OCI-M2 (cell line): ENCODE measurements around the gene DZANK1.
"Not testable (repeated sequence)": the region's sequence is repeated elsewhere in the genome, so short reads cannot be mapped to it uniquely, and the experiment has no call there.

Experiments used
- DNase-seq: peaks from one replicate; lab custom pipeline; 2025; ENCODE audit not compliant: unreplicated experiment; lab: John Stamatoyannopoulos, UW

The DZANK1 gene

DNA sequence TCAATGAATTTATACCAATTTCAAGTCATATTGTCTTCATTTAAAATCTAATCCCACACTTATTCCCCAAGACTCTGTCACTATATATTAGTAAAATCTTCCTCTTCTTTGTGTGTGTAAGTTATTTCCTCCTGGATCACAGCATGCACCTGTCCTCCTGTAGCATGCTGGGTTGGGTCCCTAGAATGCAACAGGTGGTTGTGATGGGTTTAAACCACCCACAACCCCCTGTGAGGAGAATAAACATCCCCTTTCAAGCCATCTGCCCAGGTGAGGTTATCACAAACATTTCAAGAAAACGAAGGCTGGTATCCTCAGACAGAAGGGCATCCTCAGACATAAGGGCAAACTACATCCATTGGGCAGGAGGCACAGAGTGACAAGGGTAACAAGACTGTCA, 26.4 kb downstream of the DZANK1 start:
- DNase-seq: no peak

DNA sequence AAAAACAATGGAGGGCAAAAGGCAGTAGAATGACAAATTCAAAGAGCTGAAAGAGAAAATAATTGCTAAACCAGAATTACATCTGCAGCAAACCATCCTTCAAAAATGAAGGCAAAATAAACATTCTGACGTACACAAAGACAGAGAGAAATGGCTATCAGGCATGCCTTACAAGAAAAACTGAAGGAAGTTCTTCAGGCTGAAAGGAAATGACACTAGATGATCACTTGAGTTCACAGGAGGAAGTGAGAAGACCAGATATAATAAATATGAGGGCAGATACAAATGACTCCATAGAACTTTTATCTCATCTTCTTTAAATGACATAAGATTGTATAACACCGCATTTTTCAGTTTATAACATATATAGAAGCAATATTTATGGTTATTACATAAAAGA, 30.0 kb downstream of the DZANK1 start:
- DNase-seq: no peak

DNA sequence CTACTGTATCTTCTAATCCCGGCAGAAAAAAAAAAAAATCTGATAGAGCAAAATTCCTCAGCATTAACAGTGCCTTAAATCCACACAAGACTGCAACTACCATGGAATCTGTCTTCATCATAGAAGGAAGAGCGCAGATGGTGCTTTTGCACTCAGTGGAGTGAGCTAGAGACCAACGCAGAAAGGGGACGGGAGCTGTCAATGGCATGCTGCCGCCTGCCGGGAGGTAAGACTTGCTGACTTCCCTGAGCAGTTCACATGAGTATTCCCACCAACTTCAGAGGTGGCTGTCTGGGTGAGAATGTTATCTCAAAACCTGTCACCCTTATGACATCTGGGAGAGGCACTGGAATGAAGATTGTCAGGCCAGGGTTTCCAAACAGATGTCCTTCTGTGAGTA, 35.6 kb downstream of the DZANK1 start:
- no peak for DNase-seq

DNA sequence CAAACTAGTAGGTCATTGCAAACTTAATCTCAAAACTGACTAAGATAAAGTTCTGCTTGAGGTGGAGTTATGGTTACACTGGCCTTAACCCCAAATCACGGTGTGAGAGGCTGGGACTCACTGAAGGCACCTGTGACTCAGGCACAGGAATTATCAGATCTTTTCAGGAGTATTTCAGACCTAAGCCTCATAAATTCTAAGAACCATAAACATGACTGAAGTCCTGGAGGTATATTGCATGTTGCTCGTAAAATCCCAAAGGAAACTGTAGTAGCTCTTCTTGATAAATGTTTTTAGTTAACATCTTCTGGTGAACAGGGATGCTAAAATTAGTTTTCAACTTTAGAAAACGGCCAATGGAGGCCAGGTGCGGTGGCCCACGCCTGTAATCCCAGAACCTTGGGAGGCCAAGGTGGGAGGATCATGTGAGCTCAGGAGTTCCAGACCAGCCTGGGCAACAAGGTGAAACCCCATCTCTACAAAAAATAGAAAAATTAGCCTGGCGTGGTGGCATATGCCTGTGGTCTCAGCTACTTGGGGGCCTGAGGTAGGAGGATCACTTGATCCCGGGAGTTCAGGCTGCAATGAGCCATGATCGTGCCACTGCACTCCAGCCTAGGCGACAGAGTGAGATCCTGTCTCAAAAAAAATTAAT, 36.5 kb downstream of the DZANK1 start:
- no peak for DNase-seq

DNA sequence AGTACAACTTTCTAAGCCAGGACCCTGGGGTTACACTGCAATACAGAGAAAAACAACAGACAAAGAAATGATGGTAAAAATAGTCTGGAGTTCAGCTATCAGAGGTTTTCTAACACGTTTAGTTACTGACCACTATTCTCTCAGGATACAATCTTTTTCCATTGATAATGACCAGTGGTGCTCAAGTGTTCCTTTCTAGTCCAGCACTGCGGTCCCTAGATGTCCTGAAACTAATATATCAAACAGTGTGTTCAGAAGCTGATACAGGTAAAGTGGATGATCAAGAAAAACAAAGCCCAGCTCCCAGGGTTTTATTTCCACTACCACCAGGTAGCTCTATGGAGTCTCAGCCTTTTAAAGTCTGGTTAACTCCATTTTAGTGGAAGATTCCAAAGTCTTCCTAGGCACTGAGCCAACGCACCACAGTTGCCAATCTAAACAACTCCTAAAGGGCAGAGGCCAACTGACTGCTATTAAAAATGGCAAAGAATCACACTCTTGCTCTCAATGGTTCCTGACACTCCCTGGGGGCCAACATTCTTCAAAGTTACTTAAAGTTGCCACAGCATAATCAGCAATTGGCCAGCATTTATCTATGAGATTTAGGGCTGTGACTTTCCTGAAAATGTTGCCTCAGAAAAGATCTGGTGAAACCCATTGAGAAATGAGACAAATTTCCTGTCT, 38.2 kb downstream of the DZANK1 start:
- no peak for DNase-seq

DNA sequence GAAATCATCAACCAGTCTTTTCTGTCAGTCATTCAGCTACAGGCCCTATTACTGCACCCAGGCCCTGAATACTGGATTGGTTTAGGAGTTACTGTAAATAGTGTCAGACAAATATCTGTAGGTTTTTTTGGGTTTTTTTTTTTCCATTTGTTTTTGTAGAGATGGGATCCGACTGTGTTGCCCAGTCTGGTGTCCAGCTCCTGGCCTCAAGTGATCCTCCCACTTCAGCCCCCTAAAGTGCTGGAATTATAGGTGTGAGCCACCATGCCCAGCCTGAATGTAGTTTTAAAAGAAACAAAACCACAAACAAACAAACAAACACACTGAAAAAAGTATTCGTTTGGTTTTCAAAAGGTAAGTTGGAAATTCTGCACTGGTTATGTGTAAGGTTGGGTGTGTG, 39.6 kb downstream of the DZANK1 start:
- no peak for DNase-seq

DNA sequence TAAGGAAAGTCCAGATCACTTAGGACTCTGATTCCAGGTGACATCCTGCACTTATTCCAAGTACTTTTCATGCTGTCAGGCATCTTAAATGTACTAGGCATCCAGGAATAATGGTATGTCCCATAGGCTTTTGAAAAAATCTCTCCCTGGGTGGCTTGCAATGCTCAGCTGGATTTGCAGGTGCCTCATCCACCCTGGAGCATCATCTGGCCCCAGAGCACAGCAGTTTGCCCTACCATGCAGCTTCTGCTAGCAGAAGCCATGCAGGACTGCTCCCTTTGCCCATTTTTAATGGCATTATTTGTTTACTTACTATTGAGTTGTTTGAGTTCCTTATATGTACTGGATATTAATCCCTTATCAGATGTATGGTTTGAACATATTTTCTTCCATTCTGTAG, 45.2 kb downstream of the DZANK1 start:
- DNase-seq: no peak

DNA sequence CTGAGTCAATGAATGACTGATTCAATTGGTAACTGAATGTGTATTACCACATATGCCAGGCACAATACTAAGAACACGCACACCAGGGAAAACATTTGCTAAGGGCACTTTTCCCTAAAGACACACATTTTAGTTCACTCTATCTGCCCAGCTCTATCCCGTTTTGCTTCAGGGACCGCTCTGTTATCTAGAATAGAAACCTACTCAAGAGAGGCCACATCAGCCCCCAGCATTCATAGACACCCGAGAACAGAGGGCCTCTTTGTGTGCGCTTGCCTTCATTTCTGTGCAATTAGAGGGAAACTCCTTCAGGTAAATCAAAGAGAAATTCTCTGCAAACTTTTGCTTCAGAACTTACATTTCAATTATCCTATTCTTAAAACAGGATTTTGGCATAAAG, 50.3 kb downstream of the DZANK1 start:
- no peak for DNase-seq

DNA sequence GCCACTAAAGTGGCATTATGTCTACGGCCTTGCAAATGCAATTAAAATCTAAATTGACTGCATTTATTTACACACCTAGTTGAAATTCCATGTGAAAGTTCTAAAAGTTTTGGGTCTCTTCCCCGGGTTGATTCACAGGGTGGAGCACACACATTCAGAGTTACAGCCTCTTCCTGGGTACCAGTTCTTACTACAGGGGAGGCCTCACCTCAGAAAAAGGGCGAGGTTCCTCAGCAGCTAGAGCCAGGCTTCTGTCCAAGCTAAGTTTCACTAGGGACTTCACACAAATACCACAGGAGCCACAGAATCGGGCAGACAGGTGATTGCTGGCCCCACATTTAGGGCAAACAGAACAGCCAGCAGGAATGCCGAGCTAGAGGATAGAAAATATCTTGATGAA, 52.7 kb downstream of the DZANK1 start:
- no peak for DNase-seq

DNA sequence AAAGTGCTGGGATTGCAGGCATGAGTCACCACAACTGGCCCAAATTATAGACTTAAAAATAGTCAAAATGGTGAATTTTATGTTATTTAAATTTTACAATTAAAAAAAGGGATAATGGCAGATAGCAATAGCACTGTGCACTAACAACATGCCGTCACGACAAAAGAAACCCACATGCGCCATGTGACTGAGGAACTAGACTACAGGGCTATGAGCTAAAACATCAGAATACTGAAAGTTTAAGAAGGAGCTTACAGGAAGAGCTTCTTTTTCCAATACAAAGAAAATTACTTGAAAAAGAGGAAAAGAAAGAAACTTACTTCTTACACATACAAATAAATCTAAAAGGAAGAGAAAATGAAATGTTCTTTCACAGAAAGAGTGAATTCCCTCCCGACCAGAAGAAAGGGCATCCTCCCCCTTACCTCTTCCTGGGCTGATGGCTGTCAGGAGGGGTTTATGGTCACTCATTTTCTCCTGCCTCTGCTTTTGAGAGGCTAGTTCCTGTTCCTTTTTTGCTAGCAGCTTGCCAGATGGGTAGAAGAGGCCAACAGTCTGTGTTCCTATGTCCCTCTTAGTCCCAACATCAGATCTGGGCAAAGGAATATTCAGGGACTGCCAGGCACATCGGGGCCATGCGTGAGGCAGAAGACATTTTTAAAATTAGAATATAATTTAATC, 54.5 kb downstream of the DZANK1 start:
- DNase-seq: no peak

DNA sequence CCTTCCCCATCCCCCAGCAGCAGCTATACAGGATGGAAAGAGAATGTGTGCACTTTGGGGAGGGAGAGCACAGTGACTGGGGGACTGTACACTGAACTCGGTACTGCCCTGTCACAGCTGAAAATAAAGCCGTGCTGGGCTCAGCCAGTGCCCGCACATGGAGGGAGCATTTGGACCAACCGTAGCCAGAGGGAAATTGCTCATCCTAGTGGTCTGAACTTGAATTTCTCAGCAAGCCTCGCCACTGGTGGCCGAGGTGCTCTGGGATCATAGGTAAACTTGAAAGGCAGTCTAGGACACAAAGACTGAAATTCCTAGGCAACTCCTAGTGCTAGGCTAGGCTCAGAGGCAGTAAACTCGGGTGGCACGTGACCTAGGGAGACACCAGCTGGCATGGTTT, 61.0 kb downstream of the DZANK1 start:
- DNase-seq: no peak

DNA sequence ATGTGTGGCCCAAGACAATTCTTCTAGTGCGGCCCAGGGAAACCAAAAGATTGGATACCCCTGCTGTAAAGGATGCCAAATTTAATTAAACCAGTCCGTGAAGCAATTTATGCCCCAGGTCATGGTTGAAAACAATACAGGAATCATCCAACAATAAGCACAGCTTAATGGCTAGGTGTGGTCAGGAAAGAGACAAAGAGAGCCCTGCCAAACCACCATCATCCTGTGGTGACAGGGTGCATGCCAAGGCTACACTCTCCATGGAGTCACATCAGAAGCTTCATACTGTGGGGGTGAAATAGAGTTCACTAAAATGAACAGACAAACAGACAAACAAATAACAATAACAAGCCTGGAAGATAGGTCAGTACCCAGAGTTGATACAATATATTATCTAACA, 62.7 kb downstream of the DZANK1 start:
- DNase-seq: no peak

DNA sequence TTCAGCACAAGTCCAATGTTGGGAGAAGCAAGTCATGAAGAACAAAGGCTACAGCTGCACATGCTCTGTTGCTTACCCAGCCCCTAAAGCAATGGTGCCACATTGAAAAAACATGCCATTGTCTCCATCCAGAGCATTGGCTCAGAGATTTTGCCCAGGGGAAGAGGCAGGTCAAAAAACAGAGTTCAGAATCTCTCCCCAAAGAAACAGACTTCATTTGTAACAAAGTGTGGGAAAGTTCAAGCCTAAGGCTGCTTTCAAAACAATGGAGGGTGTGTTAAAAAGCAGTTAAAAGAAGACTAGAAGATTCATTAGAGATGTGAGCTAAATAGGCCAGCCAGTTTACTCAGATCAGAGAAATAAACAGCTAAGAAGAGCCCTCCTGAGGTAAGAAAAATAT, 63.6 kb downstream of the DZANK1 start:
- DNase-seq: no peak

DNA sequence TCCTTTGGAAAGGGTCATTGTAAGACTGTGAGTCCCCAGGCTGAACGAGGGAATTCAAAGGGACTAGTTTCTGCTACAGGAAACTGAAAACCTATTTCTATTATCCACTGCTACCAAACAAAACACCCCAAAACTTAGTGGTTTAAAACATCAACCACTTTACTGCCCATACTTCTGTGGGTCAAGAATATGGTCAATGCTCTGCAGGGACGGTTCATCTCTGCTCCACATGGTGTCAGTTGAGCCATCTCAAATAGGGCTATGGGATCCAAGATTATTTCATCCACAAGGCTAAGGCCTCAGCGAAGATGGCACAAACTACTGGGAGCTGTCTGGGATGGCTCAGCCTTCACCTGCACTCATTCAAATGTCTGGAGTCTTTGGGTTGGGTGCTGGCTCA, 65.5 kb downstream of the DZANK1 start:
- no peak for DNase-seq

DNA sequence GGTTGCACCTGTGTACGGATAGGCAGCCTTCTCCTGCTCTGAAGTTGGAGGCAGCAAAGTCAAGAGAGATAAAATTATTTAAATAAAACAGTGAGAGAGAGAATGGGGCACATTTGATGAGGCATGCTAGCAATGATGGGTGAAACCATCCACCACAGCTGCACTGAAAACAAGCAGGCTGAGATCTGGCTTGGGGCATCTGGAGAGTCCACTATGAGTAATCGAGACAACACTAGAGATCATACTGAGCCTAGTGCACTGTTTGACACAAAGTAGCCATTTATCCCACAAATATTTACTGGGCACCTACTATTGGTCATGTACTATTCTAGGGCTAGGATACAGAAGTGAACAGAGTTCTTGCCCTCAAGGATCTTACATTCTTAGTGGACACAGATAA, 66.4 kb downstream of the DZANK1 start:
- no peak for DNase-seq

DNA sequence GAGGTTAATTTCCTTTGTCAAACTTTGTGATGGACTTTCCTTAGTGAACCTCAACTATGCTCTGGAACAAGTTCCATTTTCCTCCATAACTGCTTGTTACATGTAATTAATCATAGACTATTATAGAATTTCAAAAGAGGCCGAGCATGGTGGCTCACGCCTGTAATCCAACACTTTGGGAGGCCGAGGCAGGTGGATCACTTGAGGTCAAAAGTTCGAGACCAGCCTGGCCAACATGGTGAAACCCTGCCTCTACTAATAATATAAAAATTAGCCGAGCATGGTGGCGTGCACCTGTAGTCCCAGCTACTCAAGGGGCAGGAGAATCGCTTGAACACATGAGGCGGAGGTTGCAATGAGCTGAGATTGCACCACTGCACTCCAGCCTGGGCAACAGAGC, 68.1 kb downstream of the DZANK1 start:
- DNase-seq: not testable (repeated sequence)

DNA sequence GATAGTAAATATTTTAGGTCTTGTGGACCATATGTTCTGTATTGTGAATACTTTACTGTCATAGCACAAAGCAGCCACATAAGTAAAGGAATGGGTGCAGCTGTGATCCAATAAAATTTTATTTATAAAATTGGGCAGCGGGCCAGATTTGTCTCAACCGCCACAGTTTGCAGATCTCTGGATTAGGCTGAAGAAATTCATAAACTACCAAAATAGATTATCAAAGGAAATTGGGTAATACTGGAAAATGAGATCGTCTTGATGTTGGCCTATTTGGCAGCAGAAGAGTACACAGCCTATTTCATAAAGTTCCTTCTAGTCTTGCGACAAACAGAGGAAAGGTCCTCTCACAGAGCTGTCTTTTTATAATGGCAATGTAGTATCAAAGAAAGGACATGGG, 69.8 kb downstream of the DZANK1 start:
- DNase-seq: no peak

DNA sequence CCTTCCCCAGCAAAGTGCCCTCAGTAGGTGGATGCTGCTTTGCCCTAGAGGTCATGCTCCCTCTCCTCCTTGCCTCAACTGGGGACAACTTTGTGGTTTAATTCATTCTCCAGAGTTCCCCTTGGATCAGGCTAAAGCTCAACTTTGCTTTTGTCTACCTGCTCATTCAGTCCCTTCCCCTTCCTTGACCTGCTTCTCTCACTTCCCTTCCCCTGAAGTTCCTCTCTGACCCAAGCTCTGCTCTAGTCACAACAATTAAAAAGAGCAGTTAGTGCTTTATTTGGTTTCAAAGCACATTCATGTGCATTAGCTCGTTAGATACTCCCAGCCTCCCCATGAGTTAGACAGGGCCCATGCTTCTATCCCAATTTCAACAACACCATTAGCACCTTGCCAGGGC, 71.3 kb downstream of the DZANK1 start:
- DNase-seq: no peak

DNA sequence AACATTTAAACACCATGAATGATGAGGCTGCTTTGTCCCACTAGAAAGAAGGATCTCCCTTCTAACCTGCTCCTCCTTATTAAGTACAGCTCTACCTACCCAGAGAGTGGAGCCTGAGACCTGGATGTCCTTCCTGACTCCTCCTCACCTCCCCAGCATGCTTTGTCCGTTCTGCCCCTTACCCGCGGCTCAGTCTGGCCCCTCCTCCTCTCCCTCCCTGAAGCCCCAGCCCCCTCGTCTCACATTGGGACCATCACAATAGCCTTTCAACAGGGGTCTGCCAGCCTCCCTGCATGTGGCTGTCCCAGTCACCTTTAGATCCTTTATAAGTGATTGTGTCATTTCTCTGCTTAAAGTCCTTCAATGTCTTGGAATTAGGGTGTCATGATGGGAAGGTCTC, 72.5 kb downstream of the DZANK1 start:
- no peak for DNase-seq

DNA sequence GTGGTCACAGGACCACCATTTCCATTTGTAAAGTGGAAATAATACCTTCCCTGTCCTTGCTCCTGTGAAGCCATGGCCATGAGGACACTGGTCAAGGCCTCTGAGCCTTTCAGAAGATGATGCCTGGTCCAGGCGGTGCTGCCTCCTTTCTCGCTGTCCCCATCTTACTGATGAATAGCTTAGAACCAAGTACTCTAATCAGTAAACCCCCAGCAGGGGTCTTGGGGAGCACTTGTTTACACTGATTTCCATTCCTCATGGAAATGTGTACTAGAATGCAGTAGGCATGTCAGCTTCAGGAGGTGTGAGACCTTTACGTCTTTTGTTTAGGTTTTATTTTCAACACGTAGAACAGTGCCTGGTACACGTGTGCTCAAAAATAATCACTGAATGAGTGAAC, 75.1 kb downstream of the DZANK1 start:
- no peak for DNase-seq

DNA sequence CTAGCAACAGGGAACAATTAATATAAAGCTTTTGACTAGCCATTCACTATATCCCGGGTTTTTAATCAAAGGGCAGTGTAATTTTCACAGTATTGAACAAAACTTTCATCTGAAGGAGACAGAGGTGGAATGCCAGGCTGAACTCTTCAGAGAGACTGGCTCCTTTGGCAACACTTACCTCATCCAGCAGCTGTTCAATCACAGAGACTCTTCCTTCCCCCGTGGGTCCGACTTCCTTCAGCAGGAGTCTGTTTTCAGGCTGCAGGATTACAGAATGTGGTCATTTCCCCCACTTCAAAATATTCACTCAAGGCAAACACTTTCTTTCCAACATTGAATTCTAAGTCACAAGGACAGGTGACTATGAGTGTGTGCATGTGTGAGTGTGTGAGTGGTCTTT, 76.6 kb downstream of the DZANK1 start:
- no peak for DNase-seq

DNA sequence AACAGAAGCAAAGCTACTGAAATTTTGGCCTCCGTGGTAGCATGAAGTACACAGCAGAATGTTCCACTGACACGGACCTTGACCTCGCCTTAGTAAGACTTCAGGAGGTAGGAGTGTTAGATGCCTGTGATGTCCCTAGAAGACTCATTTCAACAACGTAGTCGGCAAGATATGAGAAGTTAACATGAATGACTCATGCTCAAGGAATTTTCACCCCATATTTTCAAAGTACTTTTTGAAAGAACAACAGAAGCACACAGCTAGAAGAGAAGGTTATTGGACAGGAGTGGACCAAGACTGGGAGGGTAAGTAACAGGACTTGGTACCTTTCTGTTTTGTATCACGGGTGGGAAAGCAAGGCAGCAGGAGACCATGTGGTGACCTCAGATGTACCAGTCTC, 78.0 kb downstream of the DZANK1 start:
- no peak for DNase-seq
